Measurements from ENCODE around the gene KIF2C.

DNA sequence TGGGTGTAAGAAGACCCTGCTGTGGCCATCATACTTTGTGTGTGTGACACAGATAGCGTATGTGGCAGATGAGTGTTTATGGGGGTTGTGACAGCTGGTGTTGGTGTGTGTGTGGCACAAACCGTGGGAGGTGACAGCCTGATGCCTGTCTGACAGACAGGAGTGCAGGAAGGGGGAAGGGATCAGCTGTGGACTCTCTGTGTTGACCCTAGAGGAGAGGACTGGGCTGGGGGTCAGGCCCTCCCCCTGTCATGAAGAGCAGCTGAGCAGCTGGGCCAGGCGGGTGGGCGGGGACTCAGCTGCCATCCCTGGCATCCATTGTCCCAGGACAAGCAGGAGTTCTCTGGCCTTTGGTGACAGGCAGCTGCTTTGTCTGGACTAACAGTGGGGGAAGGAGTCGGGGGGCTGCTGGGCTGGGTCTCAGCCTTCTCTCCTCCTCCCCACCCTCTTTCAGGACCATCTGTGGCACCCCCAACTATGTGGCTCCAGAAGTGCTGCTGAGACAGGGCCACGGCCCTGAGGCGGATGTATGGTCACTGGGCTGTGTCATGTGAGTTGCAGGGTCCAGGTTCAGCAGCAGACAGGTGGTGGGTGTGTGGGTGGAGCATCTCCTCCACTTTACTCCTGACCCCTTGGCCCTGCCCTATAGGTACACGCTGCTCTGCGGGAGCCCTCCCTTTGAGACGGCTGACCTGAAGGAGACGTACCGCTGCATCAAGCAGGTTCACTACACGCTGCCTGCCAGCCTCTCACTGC, 62.8 kb downstream of the KIF2C start:
- TF ChIP-seq, protein P1, sequence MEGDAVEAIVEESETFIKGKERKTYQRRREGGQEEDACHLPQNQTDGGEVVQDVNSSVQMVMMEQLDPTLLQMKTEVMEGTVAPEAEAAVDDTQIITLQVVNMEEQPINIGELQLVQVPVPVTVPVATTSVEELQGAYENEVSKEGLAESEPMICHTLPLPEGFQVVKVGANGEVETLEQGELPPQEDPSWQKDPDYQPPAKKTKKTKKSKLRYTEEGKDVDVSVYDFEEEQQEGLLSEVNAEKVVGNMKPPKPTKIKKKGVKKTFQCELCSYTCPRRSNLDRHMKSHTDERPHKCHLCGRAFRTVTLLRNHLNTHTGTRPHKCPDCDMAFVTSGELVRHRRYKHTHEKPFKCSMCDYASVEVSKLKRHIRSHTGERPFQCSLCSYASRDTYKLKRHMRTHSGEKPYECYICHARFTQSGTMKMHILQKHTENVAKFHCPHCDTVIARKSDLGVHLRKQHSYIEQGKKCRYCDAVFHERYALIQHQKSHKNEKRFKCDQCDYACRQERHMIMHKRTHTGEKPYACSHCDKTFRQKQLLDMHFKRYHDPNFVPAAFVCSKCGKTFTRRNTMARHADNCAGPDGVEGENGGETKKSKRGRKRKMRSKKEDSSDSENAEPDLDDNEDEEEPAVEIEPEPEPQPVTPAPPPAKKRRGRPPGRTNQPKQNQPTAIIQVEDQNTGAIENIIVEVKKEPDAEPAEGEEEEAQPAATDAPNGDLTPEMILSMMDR (IDR thresholded peaks at IDR 0.05): no peak
- TF ChIP-seq POLR2A (IDR thresholded peaks at IDR 0.05): no peak

Measured in suprapubic skin (tissue), 3 donors.